Peyer's patch (tissue), 4 donors: ENCODE results near the gene LINGO1. TPM values are rescaled to one million over a fixed set of nuclear protein-coding genes. Genes with fewer than 3 reads are reported as not detected.

Experiments used
- DNase-seq, 3 donors: peaks; one replicate each; pipeline ENCODE4 v3.0.0-alpha.2; 2017 to 2019
- H3K27ac ChIP-seq, 4 donors: fragments of 200-600 bp; sonication (generic); one replicate each; pipeline ENCODE4 v1.5.1; 2016 to 2019
- H3K27me3 ChIP-seq, 2 donors: fragments of 200-600 bp; sonication (generic); one replicate each; pipeline ENCODE4 v1.5.1; 2019
- H3K36me3 ChIP-seq, 3 donors: fragments of 200-600 bp; sonication (generic); one replicate each; pipeline ENCODE4 v1.5.1; 2016 to 2019
- H3K4me1 ChIP-seq, 4 donors: fragments of 200-600 bp; sonication (generic); one replicate each; pipeline ENCODE4 v1.5.1; 2016 to 2019
- H3K4me3 ChIP-seq, 4 donors: fragments of 200-600 bp; sonication (generic); 1 replicate in 3 of 4; 2 replicates in 1 of 4; pipeline ENCODE4 v1.5.1; 2016 to 2019; ENCODE audit warnings: mild to moderate bottlenecking in 1 of 4
- H3K9me3 ChIP-seq, 4 donors: fragments of 200-600 bp; sonication (generic); one replicate each; pipeline ENCODE4 v1.5.1; 2016 to 2019; ENCODE audit warnings: mild to moderate bottlenecking in 1 of 4
- POLR2A ChIP-seq, 2 donors: fragments of 450-650 bp; IDR thresholded peaks; one replicate each; pipeline ENCODE4 v1.5.1; 2017; ENCODE audit warnings: antibody characterized with exemption in 2 of 2, mild to moderate bottlenecking in 2 of 2, moderate library complexity in 2 of 2
- total RNA-seq, 4 donors: library from RNA; depleted of rRNA; stranded (reverse); fragments of >200 nt; gene quantifications; one replicate each; pipeline ENCODE4 v1.1.0, GENCODE V29; 2016
- TF ChIP-seq, protein P1 (sequence below), 6 experiments: fragments of 450-650 bp in 4 of 6; fragments of 200-600 bp in 2 of 6; sonication (generic) in 1 of 6; IDR thresholded peaks; one replicate each; pipeline ENCODE4 v1.5.1; 2017 to 2019; ENCODE audit warnings: antibody characterized with exemption in 6 of 6, mild to moderate bottlenecking in 3 of 6, moderate library complexity in 1 of 6

The LINGO1 gene
- total RNA-seq, 4 donors from 2014 or later, result 3.0 TPM; not detected in 3

DNA sequence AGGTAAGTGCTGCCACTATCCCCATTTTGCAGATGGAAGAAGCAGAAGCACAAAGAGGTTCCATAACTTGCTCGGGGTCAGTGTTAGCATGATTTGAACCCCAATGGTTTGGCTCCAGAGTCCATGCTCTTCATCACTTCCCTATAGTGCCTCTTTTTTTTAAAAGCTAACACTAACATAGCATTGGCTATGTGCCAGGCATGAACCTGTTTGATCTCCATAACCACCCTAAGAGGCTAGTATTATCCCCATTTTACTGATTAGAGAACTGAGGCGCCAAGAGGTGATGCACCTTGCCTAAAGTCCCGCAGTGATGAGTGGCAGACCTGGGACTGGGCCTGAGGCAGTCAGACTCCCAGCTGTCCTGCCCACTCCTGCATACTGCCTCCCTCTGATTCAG, 7.3 kb downstream of the LINGO1 start:
- no peaks in the 10 kb centered on the region for H3K9me3 ChIP-seq
- no peaks in the 10 kb centered on the region for H3K4me1 ChIP-seq
- no peak overlapping the region for H3K4me3 ChIP-seq
- no peak for TF ChIP-seq POLR2A (IDR thresholded peaks at IDR 0.05)
- TF ChIP-seq, protein P1, sequence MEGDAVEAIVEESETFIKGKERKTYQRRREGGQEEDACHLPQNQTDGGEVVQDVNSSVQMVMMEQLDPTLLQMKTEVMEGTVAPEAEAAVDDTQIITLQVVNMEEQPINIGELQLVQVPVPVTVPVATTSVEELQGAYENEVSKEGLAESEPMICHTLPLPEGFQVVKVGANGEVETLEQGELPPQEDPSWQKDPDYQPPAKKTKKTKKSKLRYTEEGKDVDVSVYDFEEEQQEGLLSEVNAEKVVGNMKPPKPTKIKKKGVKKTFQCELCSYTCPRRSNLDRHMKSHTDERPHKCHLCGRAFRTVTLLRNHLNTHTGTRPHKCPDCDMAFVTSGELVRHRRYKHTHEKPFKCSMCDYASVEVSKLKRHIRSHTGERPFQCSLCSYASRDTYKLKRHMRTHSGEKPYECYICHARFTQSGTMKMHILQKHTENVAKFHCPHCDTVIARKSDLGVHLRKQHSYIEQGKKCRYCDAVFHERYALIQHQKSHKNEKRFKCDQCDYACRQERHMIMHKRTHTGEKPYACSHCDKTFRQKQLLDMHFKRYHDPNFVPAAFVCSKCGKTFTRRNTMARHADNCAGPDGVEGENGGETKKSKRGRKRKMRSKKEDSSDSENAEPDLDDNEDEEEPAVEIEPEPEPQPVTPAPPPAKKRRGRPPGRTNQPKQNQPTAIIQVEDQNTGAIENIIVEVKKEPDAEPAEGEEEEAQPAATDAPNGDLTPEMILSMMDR (IDR thresholded peaks at IDR 0.05), result no peak
- H3K27ac ChIP-seq, result no peak overlapping the region
- DNase-seq, result no peak
- no peaks in the 10 kb centered on the region for H3K27me3 ChIP-seq
- H3K36me3 ChIP-seq, result no peaks in the 10 kb centered on the region

DNA sequence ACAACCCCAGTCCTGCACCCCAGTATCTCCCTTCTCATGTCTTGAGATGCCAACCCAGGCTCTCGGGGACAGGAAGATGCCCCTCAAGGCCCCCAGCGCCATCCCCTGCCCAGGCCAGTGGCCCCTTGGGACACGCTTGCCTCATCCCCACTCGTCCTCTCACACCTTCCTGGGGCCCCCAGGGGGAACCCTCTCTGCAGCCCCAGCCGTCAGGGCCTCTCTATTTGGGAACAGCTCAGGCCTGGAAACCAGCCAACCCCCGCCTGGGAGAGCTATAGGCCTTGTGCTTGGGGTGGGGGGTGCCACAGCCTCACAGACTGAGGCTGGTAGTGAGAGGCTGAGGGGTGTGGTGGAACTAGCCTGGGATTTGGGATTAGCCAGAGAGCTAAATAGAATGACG, 7.8 kb downstream of the LINGO1 start:
- H3K4me1 ChIP-seq, result no peaks in the 10 kb centered on the region
- no peaks in the 10 kb centered on the region for H3K36me3 ChIP-seq
- H3K4me3 ChIP-seq, result no peak overlapping the region
- TF ChIP-seq, protein P1 (IDR thresholded peaks at IDR 0.05), result no peak
- no peak for TF ChIP-seq POLR2A (IDR thresholded peaks at IDR 0.05)
- no peaks in the 10 kb centered on the region for H3K9me3 ChIP-seq
- H3K27me3 ChIP-seq, result no peaks in the 10 kb centered on the region
- H3K27ac ChIP-seq, result no peak overlapping the region
- no peak for DNase-seq

DNA sequence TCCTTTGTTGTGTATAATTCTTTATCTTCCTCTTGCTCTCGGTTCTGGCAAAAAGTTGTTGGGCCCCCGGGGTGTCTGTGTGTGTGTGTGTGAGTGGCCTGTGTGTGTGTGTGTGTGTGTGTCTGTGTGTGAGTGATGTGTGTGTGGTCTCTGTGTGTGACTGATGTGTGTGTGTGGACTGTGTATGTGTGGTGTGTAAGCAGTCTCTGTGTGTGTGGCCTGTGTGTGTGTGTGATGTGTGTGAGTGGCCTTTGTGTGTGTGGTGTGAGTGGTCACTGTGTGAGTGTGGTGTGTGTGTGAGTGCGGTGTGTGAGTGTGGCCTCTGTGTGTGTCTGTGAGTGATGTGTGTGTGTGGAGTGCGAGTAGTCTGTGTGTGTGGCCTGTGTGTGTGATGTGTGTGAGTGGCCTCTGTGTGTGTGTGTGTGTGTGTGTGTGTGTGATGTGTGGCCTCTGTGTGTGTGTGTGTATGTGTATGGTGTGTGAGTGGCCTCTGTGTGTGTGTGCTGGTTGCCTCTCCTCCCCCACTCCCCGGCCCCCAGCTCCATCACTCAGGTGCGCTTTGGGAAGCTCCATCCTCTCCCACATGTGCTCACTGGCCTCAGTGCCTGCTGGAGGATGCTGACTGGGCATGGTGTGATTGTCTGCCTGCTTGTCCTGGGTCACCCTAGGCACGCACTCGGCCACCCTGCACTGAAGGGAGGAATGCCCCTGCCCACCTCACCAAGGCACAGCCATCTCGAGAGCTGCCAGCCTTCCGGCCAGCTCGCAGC, 8.8 kb downstream of the LINGO1 start:
- Histone ChIP-seq H3K9me3 (no peaks in the 10 kb centered on the region), H3K36me3 (no peaks in the 10 kb centered on the region), H3K4me1 (no peaks in the 10 kb centered on the region), H3K27me3 (no peaks in the 10 kb centered on the region), H3K4me3 (no peak overlapping the region), H3K27ac (no peak overlapping the region)
- TF ChIP-seq, protein P1 (IDR thresholded peaks at IDR 0.05), result no peak
- no peak for TF ChIP-seq POLR2A (IDR thresholded peaks at IDR 0.05)
- no peak for DNase-seq

DNA sequence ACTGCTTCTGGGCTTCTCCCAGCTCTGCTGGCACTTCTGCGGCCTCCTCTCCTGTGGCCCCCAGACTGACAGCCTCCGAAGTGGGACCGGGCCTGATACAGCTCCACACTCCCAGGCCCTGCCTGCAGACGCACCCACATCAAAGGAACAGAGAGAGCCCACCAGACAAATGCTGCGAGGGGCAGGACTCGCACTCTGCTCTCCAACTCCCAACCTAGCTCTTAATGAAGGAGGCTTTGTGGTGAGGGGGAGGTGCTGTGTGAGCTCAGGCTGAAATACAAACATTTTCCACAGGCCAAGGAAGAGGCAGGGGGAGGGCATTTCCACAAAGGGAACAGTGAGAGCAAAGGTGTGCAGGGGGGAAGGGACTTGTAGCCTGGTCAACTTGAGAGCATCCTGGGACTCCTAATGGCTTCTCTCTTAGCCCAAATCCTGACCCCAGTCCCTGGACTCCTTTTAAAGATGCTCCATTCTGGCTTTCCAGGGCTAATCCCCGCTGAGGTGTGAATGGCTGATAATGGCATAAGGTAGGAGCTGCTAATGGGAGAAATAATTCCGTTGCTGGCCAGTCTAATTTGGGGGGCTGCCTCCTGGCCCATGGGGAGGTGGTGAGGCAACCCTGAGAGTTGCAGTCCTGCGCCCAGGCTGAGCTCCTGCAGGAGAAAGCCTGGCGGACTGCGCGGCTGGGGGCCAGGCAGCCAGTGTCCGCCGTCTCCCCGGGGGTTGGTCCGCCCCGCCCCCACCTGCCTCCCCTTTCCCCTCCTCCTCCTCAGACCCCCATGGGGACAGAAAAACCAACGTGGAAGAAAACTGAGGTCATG, 9.6 kb downstream of the LINGO1 start:
- Histone ChIP-seq H3K27me3 (no peaks in the 10 kb centered on the region), H3K4me1 (no peaks in the 10 kb centered on the region), H3K27ac (no peak overlapping the region), H3K9me3 (no peaks in the 10 kb centered on the region), H3K4me3 (no peak overlapping the region), H3K36me3 (no peaks in the 10 kb centered on the region)
- TF ChIP-seq, protein P1 (IDR thresholded peaks at IDR 0.05), result no peak
- TF ChIP-seq POLR2A (IDR thresholded peaks at IDR 0.05), result no peak
- DNase-seq, result no peak

DNA sequence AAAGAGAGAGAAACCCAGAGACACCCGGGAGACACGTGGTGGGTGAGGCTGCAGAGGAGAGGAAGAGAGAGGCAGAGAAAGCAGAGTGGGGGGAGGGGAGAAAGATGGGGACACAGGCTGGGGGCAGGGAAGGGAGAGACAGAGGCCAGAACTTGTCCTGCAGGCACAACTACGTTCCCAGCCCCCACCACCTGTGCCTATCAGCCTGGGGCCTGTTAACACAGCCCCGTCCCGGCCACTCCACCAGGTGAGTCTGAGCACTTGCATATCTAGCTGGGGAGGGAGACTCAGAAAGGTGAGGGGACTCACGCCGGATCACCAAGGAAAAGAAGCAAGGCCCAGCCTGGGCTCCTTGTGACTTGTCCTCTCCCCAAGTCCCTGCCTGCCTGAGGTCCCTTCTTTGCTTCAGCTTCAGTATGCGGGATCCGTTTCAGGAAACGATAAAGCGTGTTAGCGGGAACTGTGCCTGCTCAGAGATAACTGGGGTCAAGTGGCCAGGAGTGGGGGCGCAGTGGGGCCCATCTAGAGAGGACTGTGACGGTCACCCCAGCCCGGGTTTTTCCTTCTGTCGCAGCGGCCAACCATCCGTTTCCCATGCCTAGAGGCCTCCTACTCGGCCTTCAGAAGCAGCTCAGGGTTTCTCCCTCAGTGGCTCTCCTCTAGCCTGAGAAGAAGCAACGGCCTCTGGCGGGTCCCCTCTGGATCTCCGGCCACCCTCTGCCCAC, 10.3 kb downstream of the LINGO1 start:
- H3K4me1 ChIP-seq, result no peaks in the 10 kb centered on the region
- no peaks in the 10 kb centered on the region for H3K36me3 ChIP-seq
- H3K9me3 ChIP-seq, result no peaks in the 10 kb centered on the region
- DNase-seq, result no peak
- H3K27ac ChIP-seq, result no peak overlapping the region
- no peaks in the 10 kb centered on the region for H3K27me3 ChIP-seq
- TF ChIP-seq, protein P1 (IDR thresholded peaks at IDR 0.05), result no peak
- no peak for TF ChIP-seq POLR2A (IDR thresholded peaks at IDR 0.05)
- H3K4me3 ChIP-seq, result no peak overlapping the region
